NB4 (cell line): ENCODE measurements around the gene MICU1.

Experiments used
- POLR2A ChIP-seq: IDR thresholded peaks from 2 replicates; pipeline ENCODE4 v1.6.1; 2011; ENCODE audit warnings: mild to moderate bottlenecking; ENCODE audit not compliant: insufficient read length; ENCODE audit errors: extremely low read depth
- TF ChIP-seq, protein P1 (sequence below): IDR thresholded peaks from one replicate; pipeline ENCODE4 v1.5.1; 2012; ENCODE audit warnings: low read depth, low read length

DNA sequence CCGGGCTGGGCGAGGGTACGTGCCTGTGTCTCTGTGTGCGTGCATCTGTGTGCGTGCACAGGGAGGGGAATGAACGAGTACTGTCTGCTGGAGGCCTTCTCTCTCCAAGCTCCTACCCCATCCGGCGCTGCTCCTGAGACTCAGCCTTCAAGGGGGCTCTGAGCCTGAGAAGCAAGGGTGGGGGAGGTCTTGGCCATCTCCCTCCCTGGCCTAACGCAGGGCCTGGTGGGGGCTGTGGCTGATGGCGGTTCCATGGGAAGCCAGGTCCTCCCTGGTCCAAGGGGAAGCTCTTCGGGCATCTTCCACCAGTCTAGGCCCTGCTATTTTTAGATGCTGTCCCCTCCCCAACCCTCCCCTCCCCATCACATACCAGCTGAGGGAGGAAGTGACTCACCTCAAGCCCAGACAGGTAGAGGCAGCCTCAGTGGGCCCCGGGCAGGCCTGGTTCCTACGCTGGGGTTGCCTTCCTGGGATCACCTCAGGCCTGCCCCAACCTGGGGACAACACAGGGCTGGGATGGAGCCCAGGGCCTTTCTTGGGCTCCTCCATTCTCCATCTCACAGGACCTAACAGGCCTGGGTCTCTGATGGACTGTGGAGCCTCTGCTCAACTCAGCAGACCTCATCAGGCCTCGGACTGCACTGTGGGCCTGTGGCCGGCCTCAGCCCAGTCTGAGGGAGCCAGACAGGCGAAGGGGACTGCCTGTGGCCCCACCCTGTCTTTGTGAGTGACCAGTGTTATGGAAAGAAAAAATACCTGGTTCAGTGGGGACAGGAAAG lies 303.4 kb downstream of the MICU1 start:
- TF ChIP-seq POLR2A = no peak
- TF ChIP-seq, protein P1, sequence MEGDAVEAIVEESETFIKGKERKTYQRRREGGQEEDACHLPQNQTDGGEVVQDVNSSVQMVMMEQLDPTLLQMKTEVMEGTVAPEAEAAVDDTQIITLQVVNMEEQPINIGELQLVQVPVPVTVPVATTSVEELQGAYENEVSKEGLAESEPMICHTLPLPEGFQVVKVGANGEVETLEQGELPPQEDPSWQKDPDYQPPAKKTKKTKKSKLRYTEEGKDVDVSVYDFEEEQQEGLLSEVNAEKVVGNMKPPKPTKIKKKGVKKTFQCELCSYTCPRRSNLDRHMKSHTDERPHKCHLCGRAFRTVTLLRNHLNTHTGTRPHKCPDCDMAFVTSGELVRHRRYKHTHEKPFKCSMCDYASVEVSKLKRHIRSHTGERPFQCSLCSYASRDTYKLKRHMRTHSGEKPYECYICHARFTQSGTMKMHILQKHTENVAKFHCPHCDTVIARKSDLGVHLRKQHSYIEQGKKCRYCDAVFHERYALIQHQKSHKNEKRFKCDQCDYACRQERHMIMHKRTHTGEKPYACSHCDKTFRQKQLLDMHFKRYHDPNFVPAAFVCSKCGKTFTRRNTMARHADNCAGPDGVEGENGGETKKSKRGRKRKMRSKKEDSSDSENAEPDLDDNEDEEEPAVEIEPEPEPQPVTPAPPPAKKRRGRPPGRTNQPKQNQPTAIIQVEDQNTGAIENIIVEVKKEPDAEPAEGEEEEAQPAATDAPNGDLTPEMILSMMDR = no peak
